ENCODE measurements around the gene PARP9.

PARP9 gene

DNA sequence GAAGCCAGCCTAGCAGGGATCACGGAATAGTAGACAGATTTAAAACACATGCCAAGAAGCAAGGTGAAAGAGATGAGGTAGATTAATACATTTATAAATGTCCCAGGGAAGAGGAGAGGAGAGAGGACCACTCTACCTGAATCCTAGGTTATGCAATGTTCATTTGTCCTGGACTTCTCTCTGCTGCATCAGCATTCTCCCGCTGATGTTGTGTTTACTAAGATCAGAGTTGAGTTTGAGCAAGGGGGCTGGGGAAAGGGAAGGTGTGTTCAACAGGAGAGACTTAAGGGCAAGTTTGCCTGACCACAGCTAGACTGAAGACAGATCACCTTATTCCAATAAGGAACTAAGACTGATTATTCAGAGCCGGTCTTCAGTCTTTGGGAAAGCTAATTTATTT is 48.2 kb downstream of the PARP9 start:
- peaks cover 11% of the 10 kb centered on the region for H3K4me1 ChIP-seq (ENCODE audit: low read depth, poor library complexity, severe bottlenecking)
- H3K27me3 ChIP-seq (ENCODE audit: insufficient read depth, low read depth), result no peaks in the 10 kb centered on the region
- no peak overlapping the region for H3K9ac ChIP-seq
- no peaks in the 10 kb centered on the region for H3K36me3 ChIP-seq (ENCODE audit: insufficient read depth)
- H3K4me2 ChIP-seq, result no peak overlapping the region
- no peak for TF ChIP-seq CTCF (conservative IDR thresholded peaks at IDR 0.05; ENCODE audit: low read depth, low read length)
- H3K4me3 ChIP-seq (IDR thresholded peaks at IDR 0.05; ENCODE audit: insufficient read depth, low read depth, low read length), result no peak overlapping the region
- no peak overlapping the region for H2AFZ ChIP-seq (ENCODE audit: low read depth)
- no peak overlapping the region for H3K27ac ChIP-seq
- H4K20me1 ChIP-seq (ENCODE audit: insufficient read depth), result peaks cover 31% of the 10 kb centered on the region
- peaks cover 31% of the 10 kb centered on the region for H3K79me2 ChIP-seq (ENCODE audit: insufficient read depth, low read depth)

GRCh38 chr3:122515020-122515468 is 49.1 kb downstream of the PARP9 start:
- H3K79me2 ChIP-seq (ENCODE audit: insufficient read depth, low read depth), result peaks cover 39% of the 10 kb centered on the region
- H3K4me2 ChIP-seq, result peak overlapping the region; percentile 66
- TF ChIP-seq CTCF (conservative IDR thresholded peaks at IDR 0.05; ENCODE audit: low read depth, low read length), result no peak
- H3K4me3 ChIP-seq (IDR thresholded peaks at IDR 0.05; ENCODE audit: insufficient read depth, low read depth, low read length), result no peak overlapping the region
- no peaks in the 10 kb centered on the region for H3K27me3 ChIP-seq (ENCODE audit: insufficient read depth, low read depth)
- no peaks in the 10 kb centered on the region for H3K36me3 ChIP-seq (ENCODE audit: insufficient read depth)
- peak overlapping the region; percentile 61 for H2AFZ ChIP-seq (ENCODE audit: low read depth)
- H3K4me1 ChIP-seq (ENCODE audit: low read depth, poor library complexity, severe bottlenecking), result peaks cover 11% of the 10 kb centered on the region
- H3K9ac ChIP-seq, result peak overlapping the region; percentile 91; the same call in 1 of the 2 replicates
- peaks cover 32% of the 10 kb centered on the region for H4K20me1 ChIP-seq (ENCODE audit: insufficient read depth)
- H3K27ac ChIP-seq, result peak overlapping the region; percentile 89

- Histone ChIP-seq H3K4me1 (ENCODE audit: low read depth, poor library complexity, severe bottlenecking) (peaks cover 11% of the 10 kb centered on the region), H3K27ac (peak within 1 kb of the TSS; percentile 89), H4K20me1 (ENCODE audit: insufficient read depth) (peaks cover 34% of the 10 kb centered on the region), H3K9ac (peak within 1 kb of the TSS; percentile 91), H3K36me3 (ENCODE audit: insufficient read depth) (no peaks in the 10 kb centered on the region), H2AFZ (ENCODE audit: low read depth) (peak within 1 kb of the TSS; percentile 61), H3K4me2 (peak within 1 kb of the TSS; percentile 75), H3K27me3 (ENCODE audit: insufficient read depth, low read depth) (no peaks in the 10 kb centered on the region), H3K4me3 (IDR thresholded peaks at IDR 0.05; ENCODE audit: insufficient read depth, low read depth, low read length) (peak within 1 kb of the TSS; percentile 31), H3K79me2 (ENCODE audit: insufficient read depth, low read depth) (peaks cover 46% of the 10 kb centered on the region)
- no peak for TF ChIP-seq CTCF (conservative IDR thresholded peaks at IDR 0.05; ENCODE audit: low read depth, low read length)
These were observed 49.7 kb downstream of the PARP9 start, which contains the start of gene KPNA1 for GRCh38 chr3:122514123-122515019. Gene KPNA1 (minus strand): TSS chr3:122514939. CDS start chr3:122496565, 18,374 bp downstream.

- peaks cover 38% of the 10 kb centered on the region for H4K20me1 ChIP-seq (ENCODE audit: insufficient read depth)
- H3K4me1 ChIP-seq (ENCODE audit: low read depth, poor library complexity, severe bottlenecking), result peaks cover 11% of the 10 kb centered on the region
- H3K36me3 ChIP-seq (ENCODE audit: insufficient read depth), result no peaks in the 10 kb centered on the region
- H3K27me3 ChIP-seq (ENCODE audit: insufficient read depth, low read depth), result no peaks in the 10 kb centered on the region
- peak overlapping the region; percentile 91 for H3K9ac ChIP-seq
- peak overlapping the region; percentile 75 for H3K4me2 ChIP-seq
- peaks cover 54% of the 10 kb centered on the region for H3K79me2 ChIP-seq (ENCODE audit: insufficient read depth, low read depth)
- no peak for TF ChIP-seq CTCF (conservative IDR thresholded peaks at IDR 0.05; ENCODE audit: low read depth, low read length)
- H3K4me3 ChIP-seq (IDR thresholded peaks at IDR 0.05; ENCODE audit: insufficient read depth, low read depth, low read length), result peak overlapping the region; percentile 31
- peak overlapping the region; percentile 1; the same call in 1 of the 2 replicates for H2AFZ ChIP-seq (ENCODE audit: low read depth)
- H3K27ac ChIP-seq, result peak overlapping the region; percentile 89
These were observed 50.5 kb downstream of the PARP9 start for GRCh38 chr3:122513386-122514122.
